Colonic mucosa (tissue), 4 donors: ENCODE results near the gene PRR13. TPM values are rescaled to one million over a fixed set of nuclear protein-coding genes. Genes with fewer than 3 reads are reported as not detected.

Experiments used
- DNase-seq: peaks from one replicate; pipeline ENCODE4 v3.0.0-alpha.2; 2020
- H3K27ac ChIP-seq: fragments of 200-600 bp; one replicate; pipeline ENCODE4 v1.8.0; 2021
- H3K27me3 ChIP-seq: fragments of 200-600 bp; one replicate; pipeline ENCODE4 v1.8.0; 2021
- H3K36me3 ChIP-seq: fragments of 200-600 bp; one replicate; pipeline ENCODE4 v1.8.0; 2021
- H3K4me1 ChIP-seq: fragments of 200-600 bp; one replicate; pipeline ENCODE4 v1.8.0; 2021; ENCODE audit warnings: mild to moderate bottlenecking
- H3K4me3 ChIP-seq: fragments of 200-600 bp; one replicate; pipeline ENCODE4 v1.8.0; 2021
- H3K9ac ChIP-seq, 2 donors: one replicate each; pipeline ENCODE4 v1.7.0; 2013; ENCODE audit warnings: control low read depth in 2 of 2, low read depth in 2 of 2, low read length in 2 of 2
- H3K9me3 ChIP-seq: fragments of 200-600 bp; one replicate; pipeline ENCODE4 v1.8.0; 2021
- CTCF ChIP-seq: fragments of 200-600 bp; IDR thresholded peaks from one replicate; pipeline ENCODE4 v1.8.0; 2022; ENCODE audit warnings: antibody characterized with exemption, mild to moderate bottlenecking
- intact Hi-C: fragments of 100-400 bp; cut with DNase I; formaldehyde crosslinking; loops from one replicate; pipeline ENCODE4 v1.14.1; 2022
- total RNA-seq, 2 donors: library from RNA; stranded (reverse); fragmentation: NEBNext Ultra II Directional in 1 of 2; extraction: Animal tissue kit (Norgen Biotek cat#: 25700) in 1 of 2; gene quantifications; one replicate each; pipeline ENCODE4 v1.2.1, GENCODE V29; 2021
- donor health status: healthy.
- donor health status: DM: no; HTN: no; CAD: no.
- donor health status: DM: no; HTN: no; CAD: no.

Gene PRR13
- total RNA-seq, 2 donors from 2014 or later, result 331 to 504 TPM

GRCh38 chr12:53481939-53482586, 40.5 kb downstream of the PRR13 start:
- peaks cover 24% of the 10 kb centered on the region for H3K36me3 ChIP-seq
- H3K27me3 ChIP-seq, result no peaks in the 10 kb centered on the region
- no peaks in the 10 kb centered on the region for H3K4me1 ChIP-seq
- H3K9ac ChIP-seq, result no peak overlapping the region
- H3K27ac ChIP-seq, result no peak overlapping the region
- H3K9me3 ChIP-seq, result no peaks in the 10 kb centered on the region
- no peak overlapping the region for H3K4me3 ChIP-seq
- TF ChIP-seq CTCF, result no peak
- intact Hi-C loops, result no loop called here
- DNase-seq, result no peak

GRCh38 chr12:53482626-53483168, 41.2 kb downstream of the PRR13 start:
- no peaks in the 10 kb centered on the region for H3K4me1 ChIP-seq

GRCh38 chr12:53483225-53483978, 41.9 kb downstream of the PRR13 start:
- Histone ChIP-seq H3K9ac (no peak overlapping the region), H3K27me3 (no peaks in the 10 kb centered on the region), H3K4me1 (no peaks in the 10 kb centered on the region), H3K27ac (peak overlapping the region; percentile 53), H3K36me3 (peaks cover 23% of the 10 kb centered on the region), H3K9me3 (no peaks in the 10 kb centered on the region), H3K4me3 (no peak overlapping the region)
- intact Hi-C loops, result no loop called here
- no peak for TF ChIP-seq CTCF
- DNase-seq, result peak; percentile 46

More at GRCh38 chr12:53482626-53483168, 41.2 kb downstream of the PRR13 start:
- TF ChIP-seq CTCF, result no peak
- Histone ChIP-seq H3K27ac (peak overlapping the region; percentile 53), H3K9ac (no peak overlapping the region), H3K27me3 (no peaks in the 10 kb centered on the region), H3K9me3 (no peaks in the 10 kb centered on the region), H3K36me3 (peaks cover 23% of the 10 kb centered on the region), H3K4me3 (no peak overlapping the region)
- intact Hi-C loops, result no loop called here
- DNase-seq, result no peak

GRCh38 chr12:53483979-53484377, 42.4 kb downstream of the PRR13 start:
- H3K27me3 ChIP-seq, result no peaks in the 10 kb centered on the region
- intact Hi-C loops, result no loop called here
- H3K4me1 ChIP-seq, result no peaks in the 10 kb centered on the region
- no peak for DNase-seq
- peak overlapping the region; percentile 53 for H3K27ac ChIP-seq
- no peaks in the 10 kb centered on the region for H3K9me3 ChIP-seq
- H3K4me3 ChIP-seq, result no peak overlapping the region
- peaks cover 23% of the 10 kb centered on the region for H3K36me3 ChIP-seq
- no peak for TF ChIP-seq CTCF
- H3K9ac ChIP-seq, result no peak overlapping the region

GRCh38 chr12:53484686-53485575, 43.4 kb downstream of the PRR13 start:
- Histone ChIP-seq H3K27ac (peak overlapping the region; percentile 53), H3K9me3 (no peaks in the 10 kb centered on the region), H3K4me3 (no peak overlapping the region), H3K9ac (no peak overlapping the region), H3K27me3 (no peaks in the 10 kb centered on the region), H3K4me1 (no peaks in the 10 kb centered on the region), H3K36me3 (peaks cover 21% of the 10 kb centered on the region)
- TF ChIP-seq CTCF, result no peak
- DNase-seq, result no peak
- intact Hi-C loops, result no loop called here
